AG08396 (cell line): ENCODE results near the gene FBXO24.
"Not testable (repeated sequence)": the region's sequence is repeated elsewhere in the genome, so short reads cannot be mapped to it uniquely, and the experiment has no call there.

Source experiments
- DNase-seq: peaks from one replicate; pipeline ENCODE4 v3.0.0; 2012; ENCODE audit warnings: low spot score, mixed read lengths

The FBXO24 gene

GRCh38 chr7:100586266-100587025 lies at the start of gene FBXO24:
TSS of gene FBXO24 (plus strand) at chr7:100586328. CDS start at chr7:100586626, 298 bp downstream.
- DNase-seq = peak; percentile 100

GRCh38 chr7:100536695-100537094 lies 49.4 kb upstream of the FBXO24 start:
- DNase-seq = not testable (repeated sequence)

- DNase-seq = no peak
Observed at GRCh38 chr7:100538348-100538653, 47.8 kb upstream of the FBXO24 start.

GRCh38 chr7:100538654-100539435 lies 47.3 kb upstream of the FBXO24 start, which contains the start of gene AGFG2:
TSS of gene AGFG2 (plus strand) at chr7:100539203. CDS start at chr7:100539347, 144 bp downstream.
- DNase-seq = peak; percentile 100

GRCh38 chr7:100539436-100540006 lies 46.6 kb upstream of the FBXO24 start:
- no peak for DNase-seq

- no peak for DNase-seq
Observed at GRCh38 chr7:100540073-100540723, 45.9 kb upstream of the FBXO24 start.

- not testable (repeated sequence) for DNase-seq
Observed at GRCh38 chr7:100541309-100541708, 44.8 kb upstream of the FBXO24 start.

- no peak for DNase-seq
Observed at GRCh38 chr7:100543586-100543985, 42.5 kb upstream of the FBXO24 start.

GRCh38 chr7:100544386-100544785 lies 41.7 kb upstream of the FBXO24 start:
- DNase-seq = no peak

GRCh38 chr7:100544967-100545359 lies 41.2 kb upstream of the FBXO24 start:
- no peak for DNase-seq

- peak; percentile 81 for DNase-seq
Observed at GRCh38 chr7:100545360-100546128, 40.6 kb upstream of the FBXO24 start.

- no peak for DNase-seq
Observed at GRCh38 chr7:100546129-100546925, 39.8 kb upstream of the FBXO24 start.

GRCh38 chr7:100546926-100547800 lies 39.0 kb upstream of the FBXO24 start:
- no peak for DNase-seq

GRCh38 chr7:100547872-100548271 lies 38.3 kb upstream of the FBXO24 start:
- no peak for DNase-seq

GRCh38 chr7:100548446-100548845 lies 37.7 kb upstream of the FBXO24 start:
- DNase-seq = not testable (repeated sequence)

- DNase-seq = no peak
Observed at GRCh38 chr7:100552532-100552931, 33.6 kb upstream of the FBXO24 start.

GRCh38 chr7:100553032-100553431 lies 33.1 kb upstream of the FBXO24 start:
- no peak for DNase-seq

GRCh38 chr7:100555701-100556100 lies 30.4 kb upstream of the FBXO24 start:
- DNase-seq = no peak

GRCh38 chr7:100556541-100556940 lies 29.6 kb upstream of the FBXO24 start:
- DNase-seq = peak; percentile 61

- no peak for DNase-seq
Observed at GRCh38 chr7:100559127-100559526, 27.0 kb upstream of the FBXO24 start.
